H1 (cell line): Measurements from ENCODE around the gene SIKE1. TPM values are rescaled to one million over a fixed set of nuclear protein-coding genes. Genes with fewer than 3 reads are reported as not detected.

Experiments used
- CREB1 ChIP-seq: IDR thresholded peaks from 2 replicates; pipeline ENCODE4 v1.6.1; 2012; ENCODE audit warnings: inconsistent platforms
- HDAC2 ChIP-seq, 2 experiments: fragments of 300-600 bp in 1 of 2; sonication (generic) in 1 of 2; IDR thresholded peaks; 2 replicates each; pipeline ENCODE4 v1.6.1; 2011 to 2012; ENCODE audit warnings: low read depth in 2 of 2, low read length in 2 of 2, mild to moderate bottlenecking in 2 of 2, moderate library complexity in 2 of 2, borderline replicate concordance in 1 of 2, inconsistent platforms in 1 of 2
- KDM4A ChIP-seq: IDR thresholded peaks from one replicate; pipeline ENCODE4 v1.7.1; 2012; ENCODE audit warnings: low read depth, mild to moderate bottlenecking, moderate library complexity, low read length, inconsistent platforms; ENCODE audit not compliant: severe bottlenecking
- KDM5A ChIP-seq: fragments of 200-600 bp; IDR thresholded peaks from 2 replicates; pipeline ENCODE4 v1.7.1; 2012; ENCODE audit warnings: mild to moderate bottlenecking, low read length, inconsistent platforms, mixed read lengths
- POLR2AphosphoS5 ChIP-seq: IDR thresholded peaks from 2 replicates; pipeline ENCODE4 v1.6.1; 2011; ENCODE audit warnings: low read depth, low read length
- RFX5 ChIP-seq: IDR thresholded peaks from 2 replicates; pipeline ENCODE4 v1.6.1; 2011; ENCODE audit warnings: low read depth, low read length, improper control_type of control experiment, borderline replicate concordance
- TEAD4 ChIP-seq: IDR thresholded peaks from 2 replicates; pipeline ENCODE4 v1.6.1; 2012; ENCODE audit warnings: low read depth, low read length, inconsistent platforms, mixed read lengths
- polyA plus RNA-seq, 7 experiments: library from polyadenylated mRNA; depleted of rRNA in 3 of 7; stranded (reverse) in 5 of 7; unstranded in 2 of 7; fragments of >200 nt in 5 of 7; fragments of 200-250 nt in 2 of 7; gene quantifications; 1 replicate in 5 of 7; 2 replicates in 1 of 7; 4 replicates in 1 of 7; pipeline versions ENCODE4 v1.2.1 to v1.2.3, GENCODE V29; 2011 to 2013; ENCODE audit warnings: missing spikeins in 2 of 7, mixed read lengths in 2 of 7
- total RNA-seq: library from RNA; stranded (reverse); fragmentation: NEBNext Ultra II Directional; extraction: Animal tissue kit (Norgen Biotek cat#: 25700); gene quantifications from 2 replicates; pipeline ENCODE4 v1.2.1, GENCODE V29; 2021
- TF ChIP-seq, protein P1 (sequence below): IDR thresholded peaks from 2 replicates; pipeline ENCODE4 v1.6.1; 2012; ENCODE audit warnings: inconsistent platforms

Gene SIKE1
- total and polyA plus RNA-seq, 2 of the 8 experiments (the other 6 are each of a cell fraction or from before 2014, with no cell fraction given): 20.5 to 79.9 TPM

DNA sequence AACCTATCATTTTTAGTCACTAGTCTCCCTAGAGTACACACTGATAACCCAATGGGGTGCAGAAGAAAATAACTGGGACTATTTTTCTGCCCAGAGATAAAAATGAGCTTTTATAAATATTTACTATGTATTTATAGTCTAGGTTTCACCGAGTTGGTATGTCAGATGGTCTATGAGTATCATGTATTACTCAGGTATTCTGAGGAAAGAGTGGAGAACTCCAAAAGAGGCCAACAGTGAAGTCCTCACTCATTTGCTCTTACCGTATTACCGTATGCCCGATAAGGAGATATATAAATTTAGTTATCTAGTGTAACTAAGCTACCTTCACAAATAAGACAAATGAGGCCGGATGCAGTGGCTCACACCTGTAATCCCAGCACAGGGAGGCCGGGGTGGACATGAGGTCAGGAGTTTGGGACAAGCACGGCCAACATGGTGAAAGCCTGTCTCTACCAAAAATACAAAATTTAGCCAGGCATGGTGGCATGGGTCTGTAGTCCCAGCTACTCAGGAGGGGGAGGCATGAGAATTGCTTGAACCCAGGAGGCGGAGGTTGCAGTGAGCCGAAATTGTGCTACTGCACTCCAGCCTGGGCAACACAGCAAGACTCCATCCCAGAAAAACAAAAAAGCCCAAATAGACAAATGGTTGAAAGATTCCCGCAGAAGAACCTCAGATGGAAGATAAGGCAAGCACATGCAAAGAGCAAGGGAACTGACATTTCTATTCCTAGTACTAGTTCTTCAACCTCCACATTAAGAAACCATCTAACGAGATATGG is 38.3 kb downstream of the SIKE1 start (continued):
- TF ChIP-seq KDM4A: no peak
- TF ChIP-seq TEAD4: no peak
- no peak for TF ChIP-seq RFX5
- TF ChIP-seq POLR2AphosphoS5: no peak
- TF ChIP-seq CREB1: no peak
- TF ChIP-seq, protein P1, sequence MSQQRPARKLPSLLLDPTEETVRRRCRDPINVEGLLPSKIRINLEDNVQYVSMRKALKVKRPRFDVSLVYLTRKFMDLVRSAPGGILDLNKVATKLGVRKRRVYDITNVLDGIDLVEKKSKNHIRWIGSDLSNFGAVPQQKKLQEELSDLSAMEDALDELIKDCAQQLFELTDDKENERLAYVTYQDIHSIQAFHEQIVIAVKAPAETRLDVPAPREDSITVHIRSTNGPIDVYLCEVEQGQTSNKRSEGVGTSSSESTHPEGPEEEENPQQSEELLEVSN: no peak
- TF ChIP-seq KDM5A: no peak
- no peak for TF ChIP-seq HDAC2 (IDR thresholded peaks at IDR 0.05; ENCODE audit: borderline replicate concordance in 1 of 2, low read depth in 2 of 2, low read length in 2 of 2)
- TF ChIP-seq, all 59 proteins: peak for 0
